ENCODE measurements around the gene SMIM44. TPM values are rescaled to one million over a fixed set of nuclear protein-coding genes. Genes with fewer than 3 reads are reported as not detected.

The SMIM44 gene
- total RNA-seq, 1 donor from 2014 or later, result not detected

- no peak for ATAC-seq
- intact Hi-C loops (cut with DNase I), result no loop called here
- no peak for TF ChIP-seq CTCF (IDR thresholded peaks at IDR 0.05)
- Histone ChIP-seq H3K4me3 (peak overlapping the region; percentile 87), H3K27me3 (ENCODE audit: low read depth) (no peaks in the 10 kb centered on the region), H3K27ac (peak overlapping the region; percentile 6), H3K36me3 (peaks cover 33% of the 10 kb centered on the region), H3K4me1 (peaks cover 16% of the 10 kb centered on the region), H3K9me3 (no peaks in the 10 kb centered on the region)
- no peak for DNase-seq
These were observed 24.3 kb upstream of the SMIM44 start for GRCh38 chr19:3507371-3508120.

GRCh38 chr19:3506384-3507340 is 23.4 kb upstream of the SMIM44 start:
- ATAC-seq (peak; percentile 1 to 3), DNase-seq (peak; percentile 69)
- intact Hi-C loops (cut with DNase I), result no loop called here
- H3K9me3 ChIP-seq, result no peaks in the 10 kb centered on the region
- H3K27ac ChIP-seq, result peak overlapping the region; percentile 88
- H3K4me3 ChIP-seq, result peak overlapping the region; percentile 87
- H3K4me1 ChIP-seq, result peaks cover 16% of the 10 kb centered on the region
- no peak for TF ChIP-seq CTCF (IDR thresholded peaks at IDR 0.05)
- H3K27me3 ChIP-seq (ENCODE audit: low read depth), result no peaks in the 10 kb centered on the region
- H3K36me3 ChIP-seq, result peaks cover 27% of the 10 kb centered on the region

DNA sequence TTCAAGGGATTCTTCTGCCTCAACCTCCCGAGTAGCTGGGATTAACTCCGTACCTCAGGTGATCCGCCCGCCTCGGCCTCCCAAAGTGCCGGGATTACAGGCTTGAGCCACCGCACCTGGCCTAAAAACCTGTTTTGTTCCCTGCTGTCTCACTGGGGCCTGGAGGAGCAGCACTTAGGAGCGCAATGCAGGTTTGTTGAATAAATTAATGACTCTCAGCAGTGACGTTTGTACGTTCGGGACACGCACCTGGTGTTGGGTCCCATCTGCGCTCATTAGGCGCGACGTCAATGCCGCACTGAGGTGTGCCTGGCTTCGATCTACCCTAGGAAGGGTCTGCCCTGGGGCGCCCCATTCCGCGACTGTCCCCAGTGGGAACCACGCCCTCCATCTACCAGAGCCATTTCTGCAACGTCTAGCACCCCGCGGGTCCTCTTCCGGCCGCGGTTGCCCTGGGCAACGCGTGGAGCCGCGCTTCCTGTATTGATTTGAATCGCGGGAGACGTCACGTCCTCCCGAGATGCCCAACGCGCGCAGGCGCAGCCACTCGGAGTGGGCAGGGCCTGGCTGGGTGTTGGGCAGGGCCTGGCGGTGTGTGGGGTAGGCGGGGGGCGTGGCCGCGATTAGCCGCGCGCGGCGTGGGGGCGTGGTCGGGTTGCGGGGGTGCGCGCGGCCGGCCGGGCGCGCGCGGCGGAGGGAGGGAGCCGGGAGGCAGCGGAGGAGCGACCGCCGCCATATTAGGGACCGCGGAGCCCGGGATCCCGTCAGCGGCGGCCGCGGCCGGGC is 22.6 kb upstream of the SMIM44 start, which contains the start of gene FZR1:
Gene FZR1 (plus strand): TSS at position 714 of the 786 bp plus-strand sequence. CDS start 16,679 bp downstream, outside the sequence.
- H3K27ac ChIP-seq, result peak within 1 kb of the TSS; percentile 88

DNA sequence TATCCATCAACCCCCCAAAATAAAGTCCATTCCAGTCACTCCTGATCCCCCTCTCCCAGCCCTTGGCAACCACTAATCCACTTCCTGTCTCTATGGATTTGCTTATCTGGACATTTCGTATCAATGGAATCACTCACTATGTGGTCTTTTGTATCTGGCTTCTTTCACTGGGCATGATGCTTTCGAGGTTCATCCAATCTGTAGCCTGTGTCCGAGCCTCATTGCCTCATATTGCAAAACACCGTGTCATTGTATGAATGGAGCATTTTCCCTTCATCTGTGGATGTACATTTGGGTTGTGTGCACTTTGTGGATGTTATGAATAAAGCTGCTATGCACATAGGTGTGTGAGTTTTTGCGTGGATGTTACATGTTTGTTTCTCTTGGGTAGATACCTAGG is 21.5 kb upstream of the SMIM44 start:
- peaks cover 24% of the 10 kb centered on the region for H3K4me1 ChIP-seq
- no peak overlapping the region for H3K4me3 ChIP-seq
- ATAC-seq (no peak), DNase-seq (no peak)
- TF ChIP-seq CTCF (IDR thresholded peaks at IDR 0.05), result no peak
- no peaks in the 10 kb centered on the region for H3K9me3 ChIP-seq
- H3K27ac ChIP-seq, result peak overlapping the region; percentile 84
- peaks cover 8% of the 10 kb centered on the region for H3K36me3 ChIP-seq
- no peaks in the 10 kb centered on the region for H3K27me3 ChIP-seq (ENCODE audit: low read depth)
- intact Hi-C loops (cut with DNase I), result no loop called here

More for the DNA sequence above, 22.6 kb upstream of the SMIM44 start, which contains the start of gene FZR1:
- TF ChIP-seq CTCF (IDR thresholded peaks at IDR 0.05), result peak; percentile 7
- DNase-seq (peak; percentile 99), ATAC-seq (peak; percentile 97 to 98)
- no peaks in the 10 kb centered on the region for H3K27me3 ChIP-seq (ENCODE audit: low read depth)
- no peaks in the 10 kb centered on the region for H3K9me3 ChIP-seq
- H3K36me3 ChIP-seq, result peaks cover 18% of the 10 kb centered on the region
- peak within 1 kb of the TSS; percentile 87 for H3K4me3 ChIP-seq
- intact Hi-C loops (cut with DNase I), result no loop called here
- peaks cover 20% of the 10 kb centered on the region for H3K4me1 ChIP-seq
